Uterus (tissue), 4 donors: Measurements from ENCODE around the gene ADARB2. TPM values are rescaled to one million over a fixed set of nuclear protein-coding genes. Genes with fewer than 3 reads are reported as not detected.

Experiments
- DNase-seq, 2 donors: peaks; one replicate each; pipeline ENCODE4 v3.0.0-alpha.2; 2019 to 2020
- H3K27ac ChIP-seq, 2 donors: fragments of 200-600 bp; sonication (generic); 1 replicate in 1 of 2; 2 replicates in 1 of 2; pipeline ENCODE4 v1.5.1; 2016 to 2018
- H3K27me3 ChIP-seq, 2 donors: fragments of 200-600 bp; sonication (generic); one replicate each; pipeline ENCODE4 v1.5.1; 2018 to 2019; ENCODE audit warnings: control low read depth in 1 of 2
- H3K36me3 ChIP-seq, 2 donors: fragments of 200-600 bp; sonication (generic); one replicate each; pipeline ENCODE4 v1.5.1; 2019; ENCODE audit warnings: control low read depth in 1 of 2
- H3K4me1 ChIP-seq, 2 donors: fragments of 200-600 bp; sonication (generic); one replicate each; pipeline ENCODE4 v1.5.1; 2018 to 2019; ENCODE audit warnings: control low read depth in 1 of 2
- H3K4me3 ChIP-seq, 2 donors: fragments of 200-600 bp; sonication (generic); 1 replicate in 1 of 2; 2 replicates in 1 of 2; pipeline ENCODE4 v1.5.1; 2018 to 2019; ENCODE audit warnings: mild to moderate bottlenecking in 1 of 2
- H3K9me3 ChIP-seq, 2 donors: fragments of 200-600 bp; sonication (generic); one replicate each; pipeline ENCODE4 v1.5.1; 2019; ENCODE audit warnings: control low read depth in 1 of 2
- POLR2A ChIP-seq, 2 donors: fragments of 450-650 bp; IDR thresholded peaks; one replicate each; pipeline ENCODE4 v1.6.1; 2016; ENCODE audit warnings: antibody characterized with exemption in 2 of 2, mild to moderate bottlenecking in 1 of 2, moderate library complexity in 1 of 2
- intact Hi-C: fragments of 100-400 bp; cut with DNase I; formaldehyde crosslinking; loops from one replicate; pipeline ENCODE4 v1.15.1; 2023; ENCODE audit warnings: low total_unique reads
- total RNA-seq, 4 donors: library from RNA; depleted of rRNA in 3 of 4; stranded (reverse); fragments of >200 nt in 3 of 4; gene quantifications; one replicate each; pipeline versions ENCODE4 v1.1.0 to v1.2.4, GENCODE V29; 2014 to 2023
- TF ChIP-seq, protein P1 (sequence below), 4 experiments: fragments of 200-600 bp in 2 of 4; fragments of 450-650 bp in 2 of 4; sonication (generic) in 2 of 4; IDR thresholded peaks; one replicate each; pipeline ENCODE4 v1.5.1; 2016 to 2019; ENCODE audit warnings: antibody characterized with exemption in 4 of 4, mild to moderate bottlenecking in 2 of 4, moderate library complexity in 1 of 4
- donor health status: DM: yes; HTN: yes; CAD: no.

Gene ADARB2
- total RNA-seq, 4 donors from 2014 or later: 0.76 to 2.6 (median 2.0) TPM; not detected in 1

- Histone ChIP-seq H3K27me3 (no peaks in the 10 kb centered on the region), H3K36me3 (no peaks in the 10 kb centered on the region), H3K9me3 (no peaks in the 10 kb centered on the region), H3K27ac (no peak overlapping the region), H3K4me1 (no peaks in the 10 kb centered on the region), H3K4me3 (no peak overlapping the region)
- TF ChIP-seq, protein P1, sequence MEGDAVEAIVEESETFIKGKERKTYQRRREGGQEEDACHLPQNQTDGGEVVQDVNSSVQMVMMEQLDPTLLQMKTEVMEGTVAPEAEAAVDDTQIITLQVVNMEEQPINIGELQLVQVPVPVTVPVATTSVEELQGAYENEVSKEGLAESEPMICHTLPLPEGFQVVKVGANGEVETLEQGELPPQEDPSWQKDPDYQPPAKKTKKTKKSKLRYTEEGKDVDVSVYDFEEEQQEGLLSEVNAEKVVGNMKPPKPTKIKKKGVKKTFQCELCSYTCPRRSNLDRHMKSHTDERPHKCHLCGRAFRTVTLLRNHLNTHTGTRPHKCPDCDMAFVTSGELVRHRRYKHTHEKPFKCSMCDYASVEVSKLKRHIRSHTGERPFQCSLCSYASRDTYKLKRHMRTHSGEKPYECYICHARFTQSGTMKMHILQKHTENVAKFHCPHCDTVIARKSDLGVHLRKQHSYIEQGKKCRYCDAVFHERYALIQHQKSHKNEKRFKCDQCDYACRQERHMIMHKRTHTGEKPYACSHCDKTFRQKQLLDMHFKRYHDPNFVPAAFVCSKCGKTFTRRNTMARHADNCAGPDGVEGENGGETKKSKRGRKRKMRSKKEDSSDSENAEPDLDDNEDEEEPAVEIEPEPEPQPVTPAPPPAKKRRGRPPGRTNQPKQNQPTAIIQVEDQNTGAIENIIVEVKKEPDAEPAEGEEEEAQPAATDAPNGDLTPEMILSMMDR (IDR thresholded peaks at IDR 0.05): no peak
- no peak for TF ChIP-seq POLR2A (IDR thresholded peaks at IDR 0.05)
- DNase-seq: no peak
- intact Hi-C loops: no loop called here
Observed at GRCh38 chr10:1560535-1561192, 176.7 kb downstream of the ADARB2 start.

DNA sequence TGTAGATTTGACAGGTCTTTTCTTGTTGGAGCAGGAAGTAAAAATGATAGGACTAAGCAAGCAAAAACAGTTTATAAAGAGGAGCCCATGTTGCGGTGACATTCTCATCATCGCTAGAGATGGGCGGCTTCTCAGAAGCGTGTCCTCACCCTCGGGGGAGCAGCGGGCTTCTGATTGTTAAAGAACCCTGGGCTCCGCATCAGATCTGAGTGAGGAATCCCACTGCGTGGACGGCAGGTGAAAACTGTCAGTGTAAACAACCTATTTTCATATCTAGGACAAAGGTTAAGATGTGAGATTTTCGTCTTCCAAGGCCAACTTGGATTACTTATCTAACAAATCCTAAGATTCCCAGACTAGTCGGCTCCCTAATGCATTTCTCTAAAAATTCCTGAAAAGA, 177.6 kb downstream of the ADARB2 start:
- DNase-seq: no peak
- intact Hi-C loops: no loop called here
- no peaks in the 10 kb centered on the region for H3K36me3 ChIP-seq

GRCh38 chr10:1559311-1559710, 178.0 kb downstream of the ADARB2 start:
- no peak for DNase-seq
- Histone ChIP-seq H3K9me3 (no peaks in the 10 kb centered on the region), H3K36me3 (no peaks in the 10 kb centered on the region), H3K27ac (no peak overlapping the region), H3K4me1 (no peaks in the 10 kb centered on the region), H3K4me3 (no peak overlapping the region), H3K27me3 (no peaks in the 10 kb centered on the region)
- TF ChIP-seq, protein P1 (IDR thresholded peaks at IDR 0.05): no peak
- TF ChIP-seq POLR2A (IDR thresholded peaks at IDR 0.05): no peak
- intact Hi-C loops: no loop called here

More for the DNA sequence above, 177.6 kb downstream of the ADARB2 start:
- TF ChIP-seq, protein P1 (IDR thresholded peaks at IDR 0.05): no peak
- TF ChIP-seq POLR2A (IDR thresholded peaks at IDR 0.05): no peak
- no peak overlapping the region for H3K4me3 ChIP-seq
- no peaks in the 10 kb centered on the region for H3K9me3 ChIP-seq
- no peaks in the 10 kb centered on the region for H3K4me1 ChIP-seq
- no peaks in the 10 kb centered on the region for H3K27me3 ChIP-seq
- no peak overlapping the region for H3K27ac ChIP-seq

DNA sequence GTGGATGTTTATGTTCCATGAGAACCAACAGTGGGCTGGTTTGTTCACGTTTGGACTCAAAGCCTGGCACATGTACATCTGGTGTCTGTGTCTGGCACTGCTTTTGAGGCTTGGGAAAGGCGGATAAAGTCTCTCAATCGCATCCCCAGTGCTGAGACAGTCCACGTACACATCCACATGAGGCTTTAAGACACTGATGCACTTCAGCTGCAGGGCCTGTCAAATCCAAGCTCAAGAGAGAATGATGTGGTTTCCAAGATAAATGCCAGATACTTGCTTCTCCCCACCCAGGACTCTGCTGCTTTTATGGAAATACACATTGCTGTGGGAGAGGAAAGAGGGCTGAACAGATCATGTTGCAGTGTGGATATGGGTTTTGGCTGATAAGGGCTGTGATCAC, 178.4 kb downstream of the ADARB2 start:
- Histone ChIP-seq H3K9me3 (no peaks in the 10 kb centered on the region), H3K27ac (no peak overlapping the region), H3K36me3 (no peaks in the 10 kb centered on the region), H3K4me3 (no peak overlapping the region), H3K4me1 (no peaks in the 10 kb centered on the region), H3K27me3 (no peaks in the 10 kb centered on the region)
- TF ChIP-seq POLR2A (IDR thresholded peaks at IDR 0.05): no peak
- TF ChIP-seq, protein P1 (IDR thresholded peaks at IDR 0.05): no peak
- intact Hi-C loops: no loop called here
- no peak for DNase-seq

- Histone ChIP-seq H3K4me3 (no peak overlapping the region), H3K27ac (no peak overlapping the region), H3K27me3 (no peaks in the 10 kb centered on the region), H3K4me1 (no peaks in the 10 kb centered on the region), H3K9me3 (no peaks in the 10 kb centered on the region), H3K36me3 (no peaks in the 10 kb centered on the region)
- DNase-seq: no peak
- TF ChIP-seq, protein P1 (IDR thresholded peaks at IDR 0.05): no peak
- no peak for TF ChIP-seq POLR2A (IDR thresholded peaks at IDR 0.05)
- intact Hi-C loops: no loop called here
Observed at GRCh38 chr10:1557081-1557480, 180.2 kb downstream of the ADARB2 start.
